NCI-H1417 (cell line): ENCODE data around the gene LRRC31.

ENCODE experiments used
- DNase-seq, 3 experiments: peaks; one replicate each; lab custom pipeline; 2025; lab: John Stamatoyannopoulos, UW

Gene LRRC31

DNA sequence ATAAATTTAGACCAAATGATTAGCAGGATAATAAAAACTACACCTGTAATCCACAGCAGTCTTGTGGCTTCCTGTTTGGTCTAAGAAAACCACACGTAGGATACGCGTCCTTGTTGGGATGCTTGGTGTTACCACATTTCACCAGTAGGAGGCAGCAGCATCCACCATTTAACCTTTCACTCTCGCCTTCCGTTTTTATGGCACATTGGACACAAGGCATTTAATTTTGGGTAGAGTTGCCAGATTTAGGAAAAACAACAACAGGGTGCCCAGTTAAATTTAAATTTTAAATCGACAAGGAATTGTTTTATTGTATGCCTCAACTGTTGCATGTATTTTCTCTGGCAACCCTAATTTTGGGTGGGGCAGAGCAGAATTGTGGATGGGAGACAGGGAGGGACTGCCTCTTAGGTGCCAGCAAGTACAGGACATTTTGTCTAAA lies 6.3 kb downstream of the LRRC31 start:
- peak; percentile 61 to 87 (median 63) for DNase-seq

DNA sequence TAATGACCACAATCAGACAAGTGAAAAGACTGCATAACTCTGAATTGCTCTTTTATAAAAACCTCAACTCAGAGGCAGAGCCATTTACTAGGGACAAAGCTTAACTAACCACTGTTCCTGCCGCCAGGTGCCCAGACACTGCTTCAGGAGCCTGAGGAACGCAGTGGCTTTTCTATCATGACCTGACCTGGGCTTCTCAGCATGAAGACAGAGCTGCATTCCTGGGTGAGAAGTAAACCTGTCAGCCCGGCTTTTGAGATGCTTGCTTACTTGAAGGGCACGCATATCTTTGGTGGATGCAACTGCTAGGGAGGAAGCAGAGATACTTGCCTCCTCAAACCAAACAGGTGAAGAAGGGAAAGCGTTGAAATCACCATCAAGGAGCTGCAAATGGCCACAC lies 7.9 kb downstream of the LRRC31 start:
- no peak for DNase-seq

DNA sequence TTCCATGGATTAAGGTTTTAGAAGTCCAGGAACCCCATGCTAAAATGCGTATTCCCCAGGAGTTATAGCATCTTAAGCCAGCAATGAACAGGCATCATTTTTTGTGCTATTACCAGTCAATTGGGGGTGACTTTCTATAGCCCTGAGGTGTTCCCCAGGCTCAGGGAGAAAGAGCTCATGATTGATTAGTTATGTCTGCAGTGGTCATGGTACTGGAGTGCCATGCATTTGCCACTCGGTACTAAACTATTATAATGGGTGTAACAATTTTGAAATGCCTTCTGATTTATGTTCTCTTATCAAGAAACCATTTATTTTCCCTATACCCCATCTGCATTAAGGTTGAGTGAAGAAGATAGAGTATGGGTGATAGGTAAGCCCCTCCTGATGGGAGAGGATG lies 11.9 kb downstream of the LRRC31 start:
- no peak for DNase-seq

DNA sequence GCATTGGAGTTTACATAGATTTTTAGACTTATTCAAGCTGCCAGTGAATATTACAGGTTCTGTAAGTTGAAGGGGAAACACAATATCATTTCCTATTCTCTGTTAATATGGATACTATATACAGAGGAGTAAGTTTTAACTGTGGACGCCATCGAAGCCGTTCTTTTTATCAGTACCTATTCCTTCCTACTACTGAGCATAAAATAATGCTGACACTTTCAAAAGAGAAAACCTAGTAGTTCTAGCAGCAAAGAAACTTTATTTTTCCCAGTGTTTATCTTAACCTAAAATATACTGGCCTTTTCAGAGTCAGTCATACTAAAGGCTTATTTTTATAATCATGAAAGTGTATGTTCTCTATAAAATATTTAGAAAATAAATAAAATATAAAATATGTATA lies 14.2 kb downstream of the LRRC31 start:
- no peak for DNase-seq

DNA sequence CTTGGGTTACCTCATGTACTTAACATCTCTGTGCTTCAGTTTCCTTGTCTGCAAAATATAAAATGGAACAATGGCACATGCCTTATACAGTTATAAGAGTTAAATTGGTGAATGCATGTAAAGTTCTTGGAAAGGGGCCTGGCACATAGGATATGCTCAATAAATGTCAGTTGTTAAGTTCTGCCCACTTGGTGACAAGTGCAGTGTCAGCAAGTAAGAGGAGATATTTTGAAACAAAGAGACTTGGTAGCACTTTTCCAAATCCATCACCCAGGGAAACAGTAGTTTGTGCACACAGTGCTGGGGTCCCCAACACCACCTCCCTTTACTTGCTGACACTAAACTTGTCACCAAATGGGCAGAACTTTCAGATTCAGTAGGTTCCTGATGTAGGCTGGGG lies 19.1 kb downstream of the LRRC31 start:
- no peak for DNase-seq

DNA sequence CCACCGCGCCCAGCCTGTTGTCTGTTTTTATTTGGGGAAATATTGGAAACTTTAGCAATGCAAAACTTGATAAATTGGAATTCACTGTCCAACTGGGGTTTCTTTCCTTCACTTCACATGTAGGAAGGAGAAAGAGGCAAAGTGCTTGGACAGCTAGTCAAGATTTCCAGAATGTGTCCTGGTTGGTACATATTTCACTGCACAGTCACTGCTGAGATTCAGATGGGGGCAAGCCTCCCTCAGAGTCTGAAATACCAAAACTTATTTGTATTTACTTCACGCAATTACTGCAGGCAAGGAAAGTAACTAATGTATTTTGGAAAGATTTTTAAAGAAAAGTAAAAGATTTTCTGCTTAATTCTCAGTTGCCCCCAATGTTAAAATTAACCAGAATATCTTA lies 21.0 kb downstream of the LRRC31 start:
- DNase-seq = no peak

DNA sequence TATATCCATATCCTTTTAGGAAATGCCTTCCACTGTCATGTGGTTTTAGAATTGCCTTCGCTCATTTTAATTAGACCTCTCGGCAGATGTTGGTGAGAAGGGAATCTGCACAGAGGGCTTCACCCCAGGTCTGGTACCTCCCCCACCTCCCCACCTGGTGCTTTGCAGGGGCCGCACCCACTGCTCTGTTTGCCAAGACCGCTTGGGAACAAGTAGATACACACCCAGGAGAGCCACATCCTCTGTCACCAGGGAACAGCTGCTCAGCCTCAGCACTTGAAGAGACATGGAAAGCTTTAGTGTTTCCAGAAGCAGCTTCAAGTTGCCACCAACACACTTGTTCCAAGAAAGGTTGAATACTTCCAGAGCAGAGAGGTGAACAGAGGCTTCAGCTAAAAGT lies 21.8 kb downstream of the LRRC31 start:
- peak; percentile 82 to 90 (median 90) for DNase-seq

DNA sequence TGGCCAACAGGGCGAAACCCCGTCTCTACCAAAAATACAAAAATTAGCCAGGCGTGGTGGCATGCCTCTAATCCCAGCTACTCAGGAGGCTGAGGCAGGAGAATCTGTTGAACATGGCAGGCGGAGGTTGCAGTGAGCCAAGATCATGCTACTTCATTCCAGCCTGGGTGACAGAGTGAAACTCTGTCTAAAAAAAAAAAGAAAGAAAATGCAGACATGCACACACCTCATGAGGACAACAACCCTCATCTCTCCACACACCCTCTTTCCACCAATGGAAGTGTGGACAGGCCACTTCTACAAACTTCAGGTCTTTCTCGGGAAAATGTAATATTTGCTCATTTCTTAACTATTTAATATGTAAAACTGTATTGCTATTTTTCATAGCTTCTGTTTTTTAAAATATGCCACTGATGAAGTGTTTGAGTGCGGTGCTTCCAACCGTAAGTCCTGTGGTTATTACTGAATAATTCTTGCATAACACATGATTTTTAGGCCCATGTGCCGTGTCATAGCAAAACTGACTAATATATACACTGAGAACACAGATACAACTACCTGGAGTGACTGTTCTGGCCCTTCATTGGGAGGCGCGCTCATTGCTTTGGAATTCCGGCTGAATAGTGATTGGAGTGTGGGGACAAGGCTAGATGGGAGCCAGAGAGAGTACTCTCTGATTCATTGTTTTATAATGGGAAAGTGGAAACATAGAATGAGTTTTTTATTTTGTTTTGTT lies 23.1 kb downstream of the LRRC31 start:
- DNase-seq = no peak

DNA sequence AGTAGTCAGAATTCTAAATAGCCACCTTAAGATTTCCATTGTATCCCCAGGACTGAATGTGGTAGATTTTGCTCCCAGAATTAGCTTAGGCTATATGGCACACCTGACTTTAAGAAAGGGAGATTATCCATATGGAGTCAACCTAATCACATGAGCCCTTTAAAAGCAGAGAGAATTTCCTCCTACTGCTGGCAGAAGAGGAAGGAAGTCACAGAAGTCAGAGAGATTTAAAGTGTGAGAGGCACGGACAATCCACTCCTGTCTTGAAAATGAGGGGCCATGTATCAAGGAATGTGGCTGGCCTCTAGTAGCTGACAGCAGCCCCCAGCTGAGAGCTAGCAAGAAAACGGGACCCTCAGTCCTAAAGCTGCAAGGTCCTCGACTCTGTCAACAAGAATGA lies 26.8 kb downstream of the LRRC31 start:
- DNase-seq = no peak

DNA sequence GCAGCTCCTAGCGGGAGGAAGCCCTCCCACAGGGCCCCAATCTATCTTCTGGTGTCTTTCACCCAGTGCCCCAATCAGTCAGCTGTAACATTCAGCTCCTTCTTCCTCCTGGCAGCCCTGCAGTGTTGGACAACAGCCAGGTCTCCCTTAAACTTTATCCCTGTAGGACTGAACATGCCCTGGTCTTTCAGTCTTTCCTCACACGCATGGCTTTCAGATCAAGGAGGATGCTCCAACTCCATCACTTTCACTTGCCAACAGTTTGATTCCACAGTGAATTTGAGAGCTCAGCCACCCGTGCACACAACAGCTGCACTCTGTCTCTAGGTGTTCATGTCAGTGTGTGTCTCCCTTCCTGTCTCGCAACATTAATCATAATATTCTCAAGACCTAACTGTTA lies 28.6 kb downstream of the LRRC31 start:
- DNase-seq = peak in 1 of 3 experiments; percentile 5

DNA sequence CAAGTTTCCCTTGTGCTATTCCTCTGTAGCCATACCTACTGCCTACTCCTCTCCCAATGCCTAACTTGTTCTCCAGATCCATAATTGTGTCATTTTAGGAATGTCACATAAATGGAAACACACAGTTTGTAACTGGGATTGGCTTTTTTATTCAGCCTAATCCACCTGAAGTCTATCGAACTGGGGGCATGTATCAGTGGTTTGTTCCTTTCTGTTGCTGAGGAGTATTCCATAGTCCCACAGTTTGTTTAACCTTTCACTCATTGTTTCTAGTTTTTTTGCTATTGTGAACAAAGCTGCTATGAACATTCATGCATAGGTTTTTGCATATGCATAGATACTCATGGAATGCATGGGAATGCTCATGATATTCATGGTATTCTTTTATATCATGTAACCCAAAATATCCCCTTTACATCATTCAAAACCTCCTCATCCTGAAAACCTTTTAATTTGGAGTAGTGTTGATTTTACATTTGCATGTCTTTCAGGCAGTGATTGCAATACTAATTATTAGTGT lies 31.2 kb downstream of the LRRC31 start:
- no peak for DNase-seq

DNA sequence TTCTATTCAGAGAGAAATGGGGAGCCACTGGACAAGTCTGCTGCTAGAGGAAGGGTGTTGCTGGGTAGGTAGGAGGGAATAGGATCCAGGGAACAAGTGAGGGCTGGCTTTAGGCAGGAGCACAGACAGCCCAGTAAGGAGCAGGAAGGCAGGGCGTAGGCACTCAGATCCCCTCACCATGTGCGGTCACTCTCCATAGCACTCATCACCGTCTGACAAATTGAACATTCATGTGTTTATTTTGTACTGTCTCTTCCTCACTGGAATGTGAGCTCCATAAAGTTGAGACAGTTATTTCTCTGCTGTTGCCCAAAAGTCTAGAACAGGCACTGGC lies 32.8 kb downstream of the LRRC31 start:
- no peak for DNase-seq

DNA sequence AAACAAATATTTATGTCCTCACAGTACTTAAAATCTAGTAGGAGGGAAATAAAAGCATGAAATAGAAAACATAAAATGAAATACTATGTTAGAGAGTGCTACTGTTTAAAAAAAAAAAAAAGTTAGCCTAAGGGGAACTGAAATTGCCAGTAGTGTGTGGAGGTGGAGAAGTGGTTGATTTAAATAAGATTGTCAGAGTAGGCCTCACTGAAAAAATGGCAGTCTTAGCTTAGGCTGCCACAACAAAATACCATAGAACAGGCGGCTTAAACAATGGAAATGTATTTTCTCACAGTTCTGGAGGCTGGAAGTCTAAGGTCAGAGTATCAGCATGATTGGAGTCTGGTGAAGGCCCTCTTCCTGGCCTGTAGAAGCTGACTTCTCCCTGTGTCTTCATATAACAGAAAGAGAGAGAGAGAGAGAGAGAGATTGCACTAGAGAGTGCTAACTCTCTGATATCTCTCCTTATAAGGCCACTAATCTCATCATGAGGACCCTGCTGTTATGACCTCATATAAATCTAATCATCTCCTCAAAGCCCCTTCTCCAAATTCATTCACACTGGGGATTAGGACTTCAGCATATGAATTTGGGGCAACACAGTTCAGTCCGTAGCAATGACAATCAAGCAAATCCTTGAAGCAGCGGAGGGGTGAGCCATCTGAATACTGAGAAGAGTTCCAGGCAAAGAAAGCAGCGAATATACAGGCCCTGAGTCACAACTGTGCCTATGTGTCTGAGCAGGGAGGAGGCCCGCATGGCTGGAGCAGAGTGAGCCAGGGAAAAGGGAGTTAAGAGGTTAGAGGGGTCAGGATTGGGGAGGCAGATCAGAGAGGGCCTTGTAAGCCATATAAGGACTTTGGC lies 33.4 kb downstream of the LRRC31 start:
- no peak for DNase-seq

DNA sequence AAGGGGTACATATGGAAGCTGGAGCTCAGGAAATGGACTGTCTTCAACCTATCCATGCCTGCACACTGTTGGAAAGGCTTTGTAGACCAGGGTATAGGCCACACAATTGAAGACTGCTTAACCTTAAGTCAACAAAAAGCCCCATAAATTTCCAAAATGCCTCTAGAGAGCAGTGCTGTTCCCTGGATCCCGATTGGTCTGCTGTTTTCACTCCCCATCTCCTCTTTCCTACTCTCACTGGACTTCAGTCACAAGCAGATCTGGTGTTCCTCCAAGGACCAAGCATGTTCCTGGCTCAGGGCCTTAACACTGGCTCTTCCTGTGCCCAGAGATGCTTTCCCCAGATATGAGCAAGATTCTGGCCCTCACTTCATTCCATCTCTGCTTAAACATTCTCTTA lies 34.2 kb downstream of the LRRC31 start:
- no peak for DNase-seq

DNA sequence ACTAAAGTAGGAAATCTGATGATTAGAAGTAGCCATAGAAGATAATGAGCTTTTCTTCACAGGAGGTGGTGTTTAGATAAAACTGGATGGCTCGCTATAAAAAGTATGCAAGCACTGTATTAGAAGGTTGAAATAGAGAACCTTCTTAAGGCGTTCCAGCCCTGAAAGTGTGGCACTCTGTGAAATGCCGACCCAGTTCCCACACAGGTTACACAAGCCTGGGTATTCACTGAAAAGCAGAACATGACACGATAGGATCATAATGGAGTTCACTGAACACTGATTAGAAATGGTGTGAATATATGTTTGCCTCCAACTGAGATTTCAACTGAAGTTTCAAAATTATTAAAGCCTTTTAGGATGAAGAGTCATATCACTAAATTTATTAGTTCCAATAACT lies 42.0 kb downstream of the LRRC31 start:
- DNase-seq = no peak

DNA sequence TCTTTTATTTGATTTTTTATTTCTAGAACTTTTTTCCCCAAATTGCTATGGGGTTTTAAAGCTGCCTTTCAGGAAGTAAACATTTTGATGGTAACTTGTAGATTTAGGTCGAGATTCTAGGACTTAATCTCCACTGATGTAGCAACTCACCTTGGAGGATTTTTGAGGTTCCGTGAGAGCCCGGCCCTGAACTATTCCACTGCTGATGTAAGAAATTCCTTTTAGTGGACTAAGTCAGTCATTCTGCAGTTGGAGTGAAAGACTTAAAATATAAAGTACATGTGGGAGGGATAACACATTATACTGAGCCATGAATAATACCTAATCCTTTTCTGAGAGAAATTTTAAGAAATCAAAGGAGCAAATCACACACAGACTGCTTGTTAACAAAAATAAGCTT lies 44.4 kb downstream of the LRRC31 start:
- no peak for DNase-seq

DNA sequence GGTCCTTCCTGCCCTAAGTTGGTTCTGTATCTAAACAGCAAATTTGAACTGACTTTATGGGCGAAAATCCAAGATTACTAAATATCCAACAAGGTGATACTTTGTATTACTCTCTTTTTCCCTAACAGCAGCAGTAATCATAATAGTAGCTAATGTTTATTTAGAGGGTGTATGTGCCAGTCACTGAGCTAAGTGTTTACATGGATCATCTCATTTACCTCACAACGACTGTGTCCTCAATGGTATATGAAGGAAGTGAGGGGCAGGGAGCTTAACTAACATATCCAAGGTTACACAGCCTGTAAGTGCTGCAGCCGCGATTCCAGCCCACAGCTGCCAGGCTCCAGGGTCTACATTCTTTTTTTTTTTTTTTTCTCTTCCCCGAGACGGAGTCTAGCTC lies 46.8 kb downstream of the LRRC31 start:
- peak in 2 of 3 experiments; percentile 42 to 61 for DNase-seq

DNA sequence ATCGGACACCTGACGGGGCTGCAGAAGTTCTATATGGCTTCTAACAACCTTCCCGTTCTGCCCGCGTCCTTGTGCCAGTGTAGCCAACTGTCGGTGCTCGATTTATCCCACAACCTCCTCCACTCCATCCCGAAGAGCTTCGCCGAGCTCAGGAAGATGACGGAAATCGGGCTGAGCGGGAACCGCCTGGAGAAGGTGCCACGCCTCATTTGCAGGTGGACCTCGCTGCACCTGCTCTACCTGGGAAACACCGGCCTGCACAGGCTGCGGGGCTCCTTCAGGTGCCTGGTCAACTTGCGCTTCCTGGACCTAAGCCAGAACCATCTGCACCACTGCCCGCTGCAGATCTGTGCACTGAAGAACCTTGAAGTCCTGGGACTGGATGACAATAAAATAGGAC lies 47.2 kb downstream of the LRRC31 start:
- DNase-seq = peak; percentile 66 to 86 (median 70)

DNA sequence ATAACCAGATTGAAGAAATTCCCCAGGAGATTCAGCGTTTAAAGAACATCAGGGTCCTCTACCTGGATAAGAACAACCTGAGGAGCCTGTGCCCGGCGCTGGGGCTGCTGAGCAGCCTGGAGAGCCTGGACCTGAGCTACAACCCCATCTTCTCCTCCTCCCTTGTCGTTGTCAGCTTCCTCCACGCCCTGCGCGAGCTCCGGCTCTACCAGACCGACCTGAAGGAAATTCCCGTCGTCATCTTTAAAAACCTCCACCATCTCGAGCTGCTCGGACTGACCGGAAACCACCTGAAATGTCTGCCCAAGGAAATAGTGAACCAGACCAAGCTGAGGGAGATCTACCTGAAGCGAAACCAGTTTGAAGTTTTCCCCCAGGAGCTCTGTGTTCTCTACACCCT lies 47.6 kb downstream of the LRRC31 start:
- DNase-seq = peak; percentile 54 to 66 (median 65)

DNA sequence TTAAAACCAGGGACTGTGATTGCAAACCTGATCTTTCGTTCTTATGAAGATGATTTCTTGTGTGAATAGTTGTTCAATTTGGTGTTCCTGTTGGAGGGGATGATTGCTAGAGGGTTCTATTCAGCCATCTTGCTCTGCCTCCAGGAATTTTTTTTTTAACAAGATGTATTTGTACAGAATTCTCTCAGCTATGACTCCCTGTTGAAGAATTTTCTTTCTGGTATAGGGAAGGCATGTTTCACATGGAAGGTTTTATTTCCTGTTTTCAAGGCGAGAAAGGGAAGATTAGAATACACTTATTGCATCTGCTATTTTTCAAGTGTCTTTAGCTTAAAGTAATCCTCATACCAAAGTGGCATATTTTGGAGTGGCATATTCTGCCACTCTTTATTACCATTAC lies 51.4 kb downstream of the LRRC31 start:
- no peak for DNase-seq

DNA sequence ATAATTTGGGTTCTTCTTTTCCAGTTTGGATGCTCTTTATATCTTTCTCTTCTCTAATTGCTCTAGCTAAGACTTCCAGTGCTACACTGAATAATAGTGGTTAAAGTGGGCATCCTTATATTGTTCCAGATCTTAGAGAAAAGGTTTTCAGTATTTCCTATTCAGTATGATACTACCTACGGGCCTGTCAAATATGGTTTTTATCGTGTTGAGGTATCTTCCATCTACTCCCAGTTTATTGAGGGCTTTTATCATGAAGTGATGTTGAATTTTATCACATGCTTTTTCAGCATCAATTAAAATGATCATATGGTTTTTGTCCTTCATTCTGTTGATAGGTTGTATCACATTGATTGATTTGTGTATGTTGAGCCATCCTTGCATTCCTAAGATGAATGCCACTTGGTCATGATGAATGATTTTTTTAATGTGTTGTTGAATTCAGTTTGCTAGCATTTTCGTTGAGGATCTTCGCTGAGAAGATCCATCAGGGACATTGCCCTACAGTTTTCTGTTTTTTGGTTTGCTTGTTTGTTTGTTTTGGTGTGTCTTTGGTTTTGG lies 54.1 kb downstream of the LRRC31 start:
- DNase-seq = peak in 1 of 3 experiments; percentile 36

DNA sequence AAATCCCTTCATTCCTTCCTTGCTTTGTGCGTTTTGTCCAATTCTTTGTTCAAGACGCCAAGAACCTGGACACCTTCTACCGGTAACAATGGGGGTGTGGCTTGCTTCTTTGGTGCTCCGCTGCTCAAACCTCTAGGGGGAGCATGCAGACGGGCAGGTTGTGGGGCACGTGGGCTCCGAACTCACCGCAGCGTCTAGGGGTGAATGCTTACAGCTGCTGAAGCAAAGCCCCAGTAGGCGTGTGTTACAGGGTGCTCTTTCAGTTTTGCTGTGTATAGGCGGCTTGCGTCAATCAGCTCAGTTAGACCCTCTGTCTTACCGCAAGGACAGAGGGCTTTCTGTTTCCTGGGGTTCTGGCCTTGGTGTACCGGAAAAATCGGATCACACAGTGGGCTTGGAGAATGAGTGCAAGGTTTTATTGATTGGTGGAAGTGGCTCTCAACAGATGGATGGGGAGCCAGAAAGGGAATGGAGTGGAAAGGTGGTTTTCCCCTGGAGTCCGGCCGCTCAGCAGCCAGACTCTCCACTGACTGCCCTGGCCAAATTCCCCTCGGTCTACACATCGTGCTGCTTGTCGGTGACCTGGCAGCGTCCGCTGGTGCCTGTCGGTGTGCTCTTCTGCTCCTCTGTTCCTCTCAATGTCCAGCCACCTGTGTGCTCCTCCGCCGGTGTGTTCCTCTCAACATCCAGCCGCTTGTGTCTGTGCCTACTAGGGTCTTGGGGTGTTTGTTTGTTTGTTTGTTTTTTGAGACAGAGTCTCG lies 55.8 kb downstream of the LRRC31 start:
- DNase-seq = peak in 1 of 3 experiments; percentile 10
